HepG2 (cell line): ENCODE measurements around the gene VWCE. TPM values are rescaled to one million over a fixed set of nuclear protein-coding genes. Genes with fewer than 3 reads are reported as not detected.

Experiments
- DDIT3 ChIP-seq: sonication (generic); formaldehyde crosslinking; IDR thresholded peaks from 2 replicates; pipeline ENCODE4 v1.4.0; 2020; ENCODE audit warnings: mild to moderate bottlenecking, missing genetic modification reagents
- ELK4 ChIP-seq: sonication (generic); formaldehyde crosslinking; IDR thresholded peaks from 2 replicates; pipeline ENCODE4 v1.9.0; 2021; ENCODE audit warnings: missing genetic modification reagents, borderline replicate concordance
- FOXK1 ChIP-seq: sonication (generic); formaldehyde crosslinking; IDR thresholded peaks from 2 replicates; pipeline ENCODE4 v1.4.0; 2020; ENCODE audit warnings: low read depth, missing genetic modification reagents, borderline replicate concordance
- GTF2F1 ChIP-seq: fragments of 150-350 bp; IDR thresholded peaks from 2 replicates; pipeline ENCODE4 v1.6.1; 2014; ENCODE audit warnings: low read length
- HOMEZ ChIP-seq: IDR thresholded peaks from 2 replicates; pipeline ENCODE4 v1.6.1; 2016; ENCODE audit warnings: low read depth
- HOXA7 ChIP-seq: sonication (generic); formaldehyde crosslinking; IDR thresholded peaks from 2 replicates; pipeline ENCODE4 v1.8.1; 2022; ENCODE audit warnings: mild to moderate bottlenecking, missing genetic modification reagents, moderate library complexity
- NR2F1 ChIP-seq, 2 experiments: fragments of 450-650 bp in 1 of 2; formaldehyde crosslinking in 1 of 2; IDR thresholded peaks; 2 replicates each; pipeline versions ENCODE4 v1.5.0 to v1.6.1; 2016 to 2020; ENCODE audit warnings: mild to moderate bottlenecking in 1 of 2, missing compliant biosample characterization in 1 of 2, missing genetic modification reagents in 1 of 2, moderate library complexity in 1 of 2
- NR3C1 ChIP-seq: sonication (generic); formaldehyde crosslinking; IDR thresholded peaks from 2 replicates; pipeline ENCODE4 v1.4.0; 2020; ENCODE audit warnings: missing genetic modification reagents
- PITX1 ChIP-seq: sonication (generic); formaldehyde crosslinking; IDR thresholded peaks from 2 replicates; pipeline ENCODE4 v1.5.1; 2020; ENCODE audit warnings: mild to moderate bottlenecking, missing genetic modification reagents
- POLR2G ChIP-seq: fragments of 200-400 bp; formaldehyde crosslinking; IDR thresholded peaks from 2 replicates; pipeline ENCODE4 v1.6.1; 2018; ENCODE audit warnings: mild to moderate bottlenecking, low read depth, low read length, moderate library complexity
- RFX5 ChIP-seq: IDR thresholded peaks from 2 replicates; pipeline ENCODE4 v1.6.1; 2011; ENCODE audit warnings: low read depth, low read length, improper control_type of control experiment
- SNRNP70 ChIP-seq: fragments of 200-400 bp; formaldehyde crosslinking; IDR thresholded peaks from 2 replicates; pipeline ENCODE4 v1.6.1; 2017; ENCODE audit warnings: mild to moderate bottlenecking, low read depth, low read length, moderate library complexity
- SRSF1 ChIP-seq: fragments of 200-400 bp; formaldehyde crosslinking; optimal IDR thresholded peaks from 2 replicates; pipeline ENCODE3; 2017; ENCODE audit warnings: mild to moderate bottlenecking, low read depth, low read length, moderate library complexity
- TCF7L2 ChIP-seq: IDR thresholded peaks from 2 replicates; pipeline ENCODE4 v1.6.1; 2011; ENCODE audit warnings: mild to moderate bottlenecking, low read depth, low read length, moderate library complexity
- XBP1 ChIP-seq: sonication (generic); formaldehyde crosslinking; IDR thresholded peaks from 2 replicates; pipeline ENCODE4 v1.5.0; 2020; ENCODE audit warnings: missing genetic modification reagents
- ZNF142 ChIP-seq: sonication (generic); formaldehyde crosslinking; IDR thresholded peaks from 2 replicates; pipeline ENCODE4 v1.4.0; 2020; ENCODE audit warnings: missing genetic modification reagents
- ZNF234 ChIP-seq: sonication (generic); formaldehyde crosslinking; conservative IDR thresholded peaks from 2 replicates; pipeline ENCODE4 v1.5.1; 2020; ENCODE audit warnings: mild to moderate bottlenecking, missing genetic modification reagents
- ZNF484 ChIP-seq: sonication (generic); formaldehyde crosslinking; IDR thresholded peaks from 2 replicates; pipeline ENCODE4 v1.5.1; 2020; ENCODE audit warnings: mild to moderate bottlenecking, low read depth, missing genetic modification reagents, borderline replicate concordance
- ZNF782 ChIP-seq: sonication (generic); formaldehyde crosslinking; IDR thresholded peaks from 2 replicates; pipeline ENCODE4 v1.4.0; 2020; ENCODE audit warnings: missing genetic modification reagents, mild to moderate bottlenecking, borderline replicate concordance
- ZSCAN22 ChIP-seq: sonication (generic); formaldehyde crosslinking; IDR thresholded peaks from 2 replicates; pipeline ENCODE4 v1.4.0; 2020; ENCODE audit warnings: mild to moderate bottlenecking, missing genetic modification reagents
- ZSCAN9 ChIP-seq: IDR thresholded peaks from 2 replicates; pipeline ENCODE4 v1.6.1; 2016; ENCODE audit warnings: borderline replicate concordance
- polyA plus RNA-seq, 8 experiments: library from polyadenylated mRNA; depleted of rRNA in 3 of 8; stranded (reverse) in 7 of 8; unstranded in 1 of 8; fragments of >200 nt; fragmentation: Illumina TruSeq in 4 of 8; extraction: Trizol in 4 of 8; gene quantifications; 2 replicates each; pipeline versions ENCODE4 v1.2.1 to v1.2.3, GENCODE V29; 2011 to 2016; ENCODE audit warnings: low read depth in 4 of 8, missing spikeins in 1 of 8, mixed read lengths in 1 of 8; ENCODE audit not compliant: insufficient read depth in 1 of 8
- total RNA-seq, 5 experiments: library from RNA; depleted of rRNA; stranded (reverse); fragments of >200 nt; fragmentation: Illumina TruSeq; extraction: Trizol; gene quantifications; 2 replicates each; pipeline ENCODE4 v1.2.3, GENCODE V29; 2016; ENCODE audit warnings: low read depth in 1 of 5

VWCE gene
- total and polyA plus RNA-seq, 2 of the 13 experiments (the other 11 are each of a cell fraction or from before 2014, with no cell fraction given), result 27.6 to 58.3 TPM

DNA sequence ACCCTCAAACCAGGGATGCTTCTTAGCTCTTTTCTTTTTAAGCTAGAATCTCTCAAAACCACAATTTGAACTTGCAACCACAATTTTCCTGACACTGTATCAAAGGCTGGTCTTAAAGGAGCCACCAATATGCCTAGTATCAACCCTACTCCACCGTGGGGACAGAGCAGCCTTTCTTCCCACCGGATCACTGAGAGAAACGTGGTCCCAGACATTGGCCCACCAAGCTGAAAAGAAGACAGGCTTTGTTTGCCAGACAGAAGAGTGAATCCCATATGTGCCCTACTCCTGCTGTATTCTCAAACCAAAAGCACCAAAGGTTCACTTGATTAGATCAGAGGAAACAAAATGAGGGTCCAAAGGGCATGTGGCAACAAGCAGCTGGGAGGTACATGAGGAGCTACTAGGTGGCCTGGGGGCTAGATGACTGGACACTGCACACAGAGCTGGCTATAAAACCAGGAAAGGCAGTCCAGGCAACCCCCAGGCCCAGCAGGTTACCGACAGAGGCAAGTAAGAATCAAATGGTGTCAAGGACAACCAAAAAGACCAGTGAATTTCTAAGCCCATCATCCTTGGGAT is 3.6 kb upstream of the VWCE start (continued):
- no peak for TF ChIP-seq ZNF142
- TF ChIP-seq NR3C1 (CRISPR knock-in tag), result no peak
- peak; percentile 33; the same call in 1 of the 2 replicates for TF ChIP-seq POLR2G
- TF ChIP-seq HOMEZ (CRISPR knock-in tag), result peak; percentile 73
- TF ChIP-seq PITX1 (CRISPR knock-in tag), result peak; percentile 21; the same call in 1 of the 2 replicates
- no peak; the same call in 1 of the 2 replicates for TF ChIP-seq GTF2F1
- TF ChIP-seq ZSCAN9, result no peak; the same call in 1 of the 2 replicates
- no peak for TF ChIP-seq SRSF1
- 0 out of 4 replicates have a peak, but pooled peaks of 1 of the 2 experiments have one; percentile 24 for TF ChIP-seq NR2F1 (CRISPR knock-in tag; IDR thresholded peaks at IDR 0.05)
- no peak for TF ChIP-seq XBP1
- TF ChIP-seq RFX5, result no peak
- no peak for TF ChIP-seq SNRNP70
- no peak for TF ChIP-seq ZSCAN22 (CRISPR knock-in tag)
- TF ChIP-seq ZNF234 (CRISPR knock-in tag), result no peak
- no peak for TF ChIP-seq ZNF484 (CRISPR knock-in tag)
- no peak for TF ChIP-seq DDIT3
- TF ChIP-seq FOXK1 (CRISPR knock-in tag), result peak; percentile 60; the same call in 1 of the 2 replicates
- no peak for TF ChIP-seq HOXA7 (CRISPR knock-in tag)
- TF ChIP-seq ELK4 (CRISPR knock-in tag), result no peak
- no peak for TF ChIP-seq TCF7L2
- no peak for TF ChIP-seq ZNF782 (CRISPR knock-in tag)
